Activated CD4-positive, alpha-beta memory T cell treated with anti-CD3 and anti-CD28 coated beads, Interleukin-2, amount 10 ng/mL, durations not matched to agents 7 days and 5 days (primary cell): Measurements from ENCODE around the gene C2CD2. TPM values are rescaled to one million over a fixed set of nuclear protein-coding genes. Genes with fewer than 3 reads are reported as not detected.

Experiments
- CTCF ChIA-PET: fragments of 350-600 bp; sonication (Branson Sonifier 250); formaldehyde crosslinking; loops from one replicate; lab custom pipeline; 2021; ENCODE audit warnings: antibody characterized with exemption, inconsistent platforms; lab: Charles Lee
- POLR2A ChIA-PET: fragments of 350-600 bp; sonication (Branson Sonifier 250); formaldehyde crosslinking; loops from one replicate; lab custom pipeline; 2021; ENCODE audit warnings: antibody characterized with exemption; lab: Charles Lee
- DNase-seq: peaks from one replicate; pipeline ENCODE4 v3.0.0-alpha.2; 2020
- H3K27ac Mint-ChIP-seq: one replicate; pipeline ENCODE4 v1.8.0; 2021; ENCODE audit warnings: mild to moderate bottlenecking, mixed read lengths
- H3K27me3 Mint-ChIP-seq: one replicate; pipeline ENCODE4 v1.8.0; 2021; ENCODE audit warnings: mixed read lengths
- H3K36me3 Mint-ChIP-seq: one replicate; pipeline ENCODE4 v1.8.0; 2021; ENCODE audit warnings: low read depth, mixed read lengths
- H3K4me1 Mint-ChIP-seq: one replicate; pipeline ENCODE4 v1.8.0; 2021; ENCODE audit warnings: mixed read lengths
- H3K4me3 Mint-ChIP-seq: one replicate; pipeline ENCODE4 v1.8.0; 2021; ENCODE audit warnings: mild to moderate bottlenecking, mixed read lengths
- H3K9me3 Mint-ChIP-seq: one replicate; pipeline ENCODE4 v1.8.0; 2021; ENCODE audit warnings: mixed read lengths
- total RNA-seq, 2 experiments: library from RNA; stranded (reverse); gene quantifications; one replicate each; pipeline ENCODE4 v1.2.3, GENCODE V29; 2021

Gene C2CD2
- total RNA-seq, 2 experiments from 2014 or later: 5.1 to 6.3 TPM

- no peak overlapping the region for H3K4me3 Mint-ChIP-seq
- peaks cover 12% of the 10 kb centered on the region for H3K36me3 Mint-ChIP-seq
- no peaks in the 10 kb centered on the region for H3K9me3 Mint-ChIP-seq
- POLR2A ChIA-PET: no interaction called here
- H3K27me3 Mint-ChIP-seq: no peaks in the 10 kb centered on the region
- H3K4me1 Mint-ChIP-seq: no peaks in the 10 kb centered on the region
- H3K27ac Mint-ChIP-seq: no peak overlapping the region
- DNase-seq: no peak
- CTCF ChIA-PET: no interaction called here
Observed at GRCh38 chr21:41851090-41851790, 102.6 kb downstream of the C2CD2 start.

GRCh38 chr21:41850085-41850484 lies 103.7 kb downstream of the C2CD2 start:
- Mint-ChIP-seq H3K36me3 (peaks cover 11% of the 10 kb centered on the region), H3K4me3 (no peak overlapping the region), H3K27ac (no peak overlapping the region), H3K4me1 (no peaks in the 10 kb centered on the region), H3K9me3 (no peaks in the 10 kb centered on the region), H3K27me3 (no peaks in the 10 kb centered on the region)
- no peak for DNase-seq
- ChIA-PET CTCF (no interaction called here), POLR2A (interaction anchor here (0.6 kb wide), 1 partner anchor 49 kb away, joined by 3 read pairs; no protein-coding TSS in a partner anchor)

DNA sequence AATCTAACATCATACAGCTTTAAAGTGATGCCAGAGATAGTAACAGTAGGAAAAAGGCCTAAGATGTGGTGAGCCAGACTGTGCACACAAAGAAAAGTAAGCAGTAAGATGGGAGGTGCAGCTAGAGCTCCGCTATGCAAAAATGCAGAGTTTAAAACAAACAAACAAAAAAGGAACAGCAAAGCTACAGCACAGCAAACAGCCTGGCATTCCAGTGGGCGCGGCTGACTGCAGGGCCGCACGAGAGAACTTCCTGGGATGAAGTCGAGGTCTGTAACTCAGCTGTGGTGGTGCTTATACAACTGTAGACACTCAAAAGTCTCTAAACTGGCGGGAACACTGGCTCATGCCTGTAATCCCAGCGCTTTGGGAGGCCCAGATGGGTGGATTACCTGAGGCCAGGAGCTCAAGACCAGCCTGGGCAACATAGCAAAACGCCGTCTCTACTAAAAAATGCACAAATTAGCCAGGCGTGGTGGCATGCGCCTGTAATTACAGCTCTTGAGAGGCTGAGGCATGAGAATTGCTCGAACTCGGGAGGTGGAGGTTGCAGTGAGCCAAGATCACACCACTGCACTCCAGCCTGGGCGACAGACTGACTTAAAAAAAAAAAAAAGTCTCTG lies 104.7 kb downstream of the C2CD2 start:
- DNase-seq: no peak
- Mint-ChIP-seq H3K36me3 (peaks cover 6% of the 10 kb centered on the region), H3K27ac (no peak overlapping the region), H3K9me3 (no peaks in the 10 kb centered on the region), H3K4me3 (no peak overlapping the region), H3K27me3 (no peaks in the 10 kb centered on the region), H3K4me1 (no peaks in the 10 kb centered on the region)
- CTCF ChIA-PET: no interaction called here
- POLR2A ChIA-PET: interaction anchor here (0.6 kb wide), 1 partner anchor 48 kb away, joined by 3 read pairs; no protein-coding TSS in a partner anchor

DNA sequence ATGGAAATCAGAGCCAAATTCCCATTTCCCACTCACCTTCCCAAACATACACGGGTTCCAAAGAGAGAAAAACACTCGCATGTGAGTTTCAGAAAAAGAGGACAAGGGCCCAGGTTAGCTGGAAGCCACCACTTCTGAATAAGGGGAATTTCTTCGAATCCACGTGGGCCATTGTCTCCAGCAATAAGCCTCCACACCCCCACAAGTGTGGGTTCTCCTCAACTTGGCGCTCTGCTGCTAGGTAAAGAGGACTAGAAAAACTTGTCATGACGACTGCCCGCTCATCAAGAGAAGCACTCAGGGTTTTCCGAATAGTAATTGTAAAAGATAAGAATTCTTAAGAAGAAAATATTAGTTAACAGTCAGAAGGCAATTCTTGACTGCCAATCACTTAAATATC lies 105.3 kb downstream of the C2CD2 start:
- no peaks in the 10 kb centered on the region for H3K27me3 Mint-ChIP-seq
- ChIA-PET CTCF (no interaction called here), POLR2A (no interaction called here)
- no peaks in the 10 kb centered on the region for H3K9me3 Mint-ChIP-seq
- DNase-seq: no peak
- no peaks in the 10 kb centered on the region for H3K4me1 Mint-ChIP-seq
- no peak overlapping the region for H3K4me3 Mint-ChIP-seq
- H3K27ac Mint-ChIP-seq: no peak overlapping the region
- peaks cover 2% of the 10 kb centered on the region for H3K36me3 Mint-ChIP-seq

DNA sequence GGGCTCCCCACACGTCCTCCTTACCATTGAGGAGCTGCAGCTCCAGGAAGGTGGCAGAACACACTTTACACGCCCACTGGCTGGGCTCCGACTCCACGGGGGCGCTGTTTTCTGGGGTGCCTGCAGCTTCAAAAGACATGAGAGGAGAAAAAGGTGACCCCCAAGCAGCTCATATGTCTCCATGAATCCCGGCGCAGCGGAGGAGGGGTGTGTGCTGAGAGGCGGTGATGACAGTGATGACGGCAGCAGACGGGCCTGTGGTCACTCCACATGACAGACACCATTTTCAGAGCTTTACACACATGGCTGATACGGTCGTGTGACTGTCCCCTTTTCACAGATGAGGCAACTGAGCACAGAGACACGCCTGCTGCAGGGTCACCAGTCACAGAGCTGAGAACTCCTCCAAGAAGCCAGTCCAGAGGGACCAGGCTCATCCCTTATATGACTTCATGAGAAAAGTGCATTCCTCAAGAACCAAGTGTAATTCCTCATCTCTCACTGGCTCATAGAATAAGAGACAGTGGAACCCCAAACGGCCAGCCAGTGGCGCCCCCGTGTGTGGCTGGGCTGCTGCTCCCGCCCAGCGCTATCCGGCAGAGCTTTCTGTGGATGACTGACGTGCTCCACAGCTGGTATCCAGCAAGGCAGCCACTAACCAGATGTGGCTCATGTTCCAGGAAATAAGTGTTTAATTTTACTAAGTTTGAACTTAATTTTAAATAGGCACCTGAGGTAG lies 106.6 kb downstream of the C2CD2 start:
- Mint-ChIP-seq H3K27me3 (no peaks in the 10 kb centered on the region), H3K4me3 (no peak overlapping the region), H3K36me3 (no peaks in the 10 kb centered on the region), H3K4me1 (no peaks in the 10 kb centered on the region), H3K27ac (no peak overlapping the region), H3K9me3 (no peaks in the 10 kb centered on the region)
- no peak for DNase-seq
- ChIA-PET CTCF (no interaction called here), POLR2A (no interaction called here)

DNA sequence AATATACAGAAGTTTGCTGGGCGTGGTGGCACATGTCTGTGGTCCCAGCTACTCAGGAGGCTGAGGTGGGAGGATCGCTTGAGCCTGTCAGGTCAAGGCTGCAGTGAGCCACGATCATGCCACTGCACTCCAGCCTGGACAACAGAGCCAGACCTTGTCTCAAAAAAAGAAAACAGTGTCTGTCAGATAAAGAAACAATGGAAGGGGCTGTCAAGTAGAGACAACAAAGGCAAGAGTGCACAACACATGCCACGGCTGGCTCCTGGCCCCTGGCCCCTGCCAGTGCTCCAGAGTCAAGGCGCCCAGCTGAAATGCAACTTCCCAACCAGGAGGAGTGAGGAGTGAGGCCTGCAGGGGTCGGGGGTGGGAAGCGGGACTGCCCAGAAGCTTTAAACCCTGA lies 107.3 kb downstream of the C2CD2 start:
- H3K27me3 Mint-ChIP-seq: no peaks in the 10 kb centered on the region
- no peak overlapping the region for H3K27ac Mint-ChIP-seq
- no peak for DNase-seq
- H3K9me3 Mint-ChIP-seq: no peaks in the 10 kb centered on the region
- POLR2A ChIA-PET: interaction anchor here (0.7 kb wide), 1 partner anchor 421 kb away, joined by 3 read pairs; the partner anchor contains the start of gene MX1
- no peaks in the 10 kb centered on the region for H3K36me3 Mint-ChIP-seq
- H3K4me3 Mint-ChIP-seq: no peak overlapping the region
- CTCF ChIA-PET: no interaction called here
- H3K4me1 Mint-ChIP-seq: no peaks in the 10 kb centered on the region

DNA sequence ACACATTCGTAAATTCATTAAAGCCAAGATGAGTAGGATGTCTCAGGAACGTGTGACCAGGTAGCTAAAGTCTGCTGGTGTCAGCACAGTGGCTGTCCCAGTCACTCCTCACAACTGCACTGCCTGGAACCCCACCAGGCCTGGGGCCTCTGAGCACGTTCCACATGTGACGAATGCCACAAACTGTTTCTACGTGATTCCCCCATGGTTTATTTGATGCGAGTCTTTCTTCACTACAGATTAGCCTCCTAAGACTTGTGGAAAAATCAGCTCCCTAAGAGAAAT lies 107.8 kb downstream of the C2CD2 start:
- Mint-ChIP-seq H3K36me3 (peaks cover 4% of the 10 kb centered on the region), H3K9me3 (peaks cover under 1% of the 10 kb centered on the region), H3K27me3 (no peaks in the 10 kb centered on the region), H3K4me1 (no peaks in the 10 kb centered on the region), H3K4me3 (no peak overlapping the region), H3K27ac (no peak overlapping the region)
- ChIA-PET POLR2A (interaction anchor here (0.7 kb wide), 1 partner anchor 420 kb away, joined by 3 read pairs; the partner anchor contains the start of gene MX1), CTCF (no interaction called here)
- DNase-seq: no peak

GRCh38 chr21:41845310-41846032 lies 108.3 kb downstream of the C2CD2 start:
- Mint-ChIP-seq H3K27me3 (no peaks in the 10 kb centered on the region), H3K4me3 (no peak overlapping the region), H3K4me1 (no peaks in the 10 kb centered on the region), H3K27ac (no peak overlapping the region), H3K9me3 (peaks cover 3% of the 10 kb centered on the region), H3K36me3 (peaks cover 8% of the 10 kb centered on the region)
- CTCF ChIA-PET: no interaction called here
- POLR2A ChIA-PET: no interaction called here
- no peak for DNase-seq

DNA sequence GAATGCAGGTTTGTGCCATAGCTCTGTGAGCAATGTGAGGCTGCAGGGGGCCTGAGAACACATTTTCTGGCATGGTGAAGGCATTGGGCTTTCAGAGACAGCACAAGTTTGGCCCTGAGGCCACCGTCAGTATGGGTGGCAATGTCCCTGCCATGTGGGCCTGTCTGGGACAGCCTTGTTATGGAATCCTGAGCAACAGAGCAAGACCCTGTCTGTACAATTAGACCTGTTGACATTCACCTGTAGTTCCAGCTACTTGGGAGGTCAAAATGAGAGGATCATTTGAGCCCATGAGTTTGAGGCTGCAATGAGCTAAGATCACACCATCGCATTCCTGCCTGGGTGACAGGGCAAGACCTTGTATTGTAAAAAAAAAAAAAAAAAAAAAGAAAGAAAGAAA lies 110.2 kb downstream of the C2CD2 start:
- peaks cover 3% of the 10 kb centered on the region for H3K9me3 Mint-ChIP-seq
- no peak for DNase-seq
- H3K27ac Mint-ChIP-seq: no peak overlapping the region
- ChIA-PET POLR2A (no interaction called here), CTCF (interaction anchor here (0.6 kb wide), 2 partner anchors 20 to 233 kb away, joined by 3 to 4 read pairs; no protein-coding TSS in a partner anchor)
- peaks cover 14% of the 10 kb centered on the region for H3K36me3 Mint-ChIP-seq
- H3K4me3 Mint-ChIP-seq: no peak overlapping the region
- H3K27me3 Mint-ChIP-seq: no peaks in the 10 kb centered on the region
- H3K4me1 Mint-ChIP-seq: no peaks in the 10 kb centered on the region

GRCh38 chr21:41840880-41841279 lies 112.9 kb downstream of the C2CD2 start:
- H3K36me3 Mint-ChIP-seq: peaks cover 20% of the 10 kb centered on the region
- H3K27me3 Mint-ChIP-seq: no peaks in the 10 kb centered on the region
- H3K4me1 Mint-ChIP-seq: no peaks in the 10 kb centered on the region
- POLR2A ChIA-PET: no interaction called here
- no peak overlapping the region for H3K27ac Mint-ChIP-seq
- no peak for DNase-seq
- no peak overlapping the region for H3K4me3 Mint-ChIP-seq
- CTCF ChIA-PET: interaction anchor here (0.7 kb wide), 1 partner anchor 62 kb away, joined by 6 read pairs; no protein-coding TSS in a partner anchor
- peaks cover 3% of the 10 kb centered on the region for H3K9me3 Mint-ChIP-seq

- ChIA-PET CTCF (no interaction called here), POLR2A (no interaction called here)
- Mint-ChIP-seq H3K4me1 (no peaks in the 10 kb centered on the region), H3K27me3 (no peaks in the 10 kb centered on the region), H3K27ac (no peak overlapping the region), H3K36me3 (peaks cover 20% of the 10 kb centered on the region), H3K4me3 (no peak overlapping the region), H3K9me3 (peaks cover 3% of the 10 kb centered on the region)
- DNase-seq: no peak
Observed at GRCh38 chr21:41839387-41840000, 114.3 kb downstream of the C2CD2 start.

GRCh38 chr21:41837756-41838297 lies 116.0 kb downstream of the C2CD2 start:
- Mint-ChIP-seq H3K36me3 (peaks cover 20% of the 10 kb centered on the region), H3K27me3 (no peaks in the 10 kb centered on the region), H3K27ac (no peak overlapping the region), H3K4me3 (no peak overlapping the region), H3K4me1 (no peaks in the 10 kb centered on the region), H3K9me3 (peaks cover 3% of the 10 kb centered on the region)
- no peak for DNase-seq
- POLR2A ChIA-PET: no interaction called here
- CTCF ChIA-PET: interaction anchor here (1.3 kb wide), 1 partner anchor 21 kb away, joined by 4 read pairs; no protein-coding TSS in a partner anchor
